HG03575 (cell line): ENCODE measurements around the gene FAM135A.
"Not testable (repeated sequence)": the region's sequence is repeated elsewhere in the genome, so short reads cannot be mapped to it uniquely, and the experiment has no call there.

Experiments
- ATAC-seq: cut with Tn5 transposase; IDR thresholded peaks from one replicate; pipeline ENCODE4 v1.9.1; 2021; ENCODE audit not compliant: unreplicated experiment, insufficient number of reproducible peaks, low FRiP score; ENCODE audit errors: extremely low read depth

Gene FAM135A

DNA sequence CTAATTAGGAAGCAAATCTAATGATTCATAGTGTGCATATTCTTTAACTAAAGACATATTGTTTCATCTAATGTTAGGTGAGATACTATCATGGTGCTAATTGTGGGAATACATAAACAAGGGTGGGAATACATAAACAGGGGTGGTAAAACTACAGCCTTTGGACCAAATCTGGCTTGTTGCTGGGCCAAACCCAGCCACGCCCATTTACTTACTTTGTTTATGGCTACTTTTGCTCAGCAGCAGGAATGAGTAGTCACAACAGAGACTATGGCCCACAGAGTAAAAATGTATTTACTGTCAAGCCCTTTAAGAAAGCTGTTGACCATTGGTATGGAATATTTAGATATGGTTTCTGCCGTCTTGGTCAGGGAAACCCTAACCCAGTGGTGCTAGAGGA, 31.7 kb downstream of the FAM135A start:
- no peak for ATAC-seq

- ATAC-seq, result not testable (repeated sequence)
Observed at GRCh38 chr6:70447343-70448070, 34.2 kb downstream of the FAM135A start.

GRCh38 chr6:70453899-70454298, 40.6 kb downstream of the FAM135A start:
- not testable (repeated sequence) for ATAC-seq

DNA sequence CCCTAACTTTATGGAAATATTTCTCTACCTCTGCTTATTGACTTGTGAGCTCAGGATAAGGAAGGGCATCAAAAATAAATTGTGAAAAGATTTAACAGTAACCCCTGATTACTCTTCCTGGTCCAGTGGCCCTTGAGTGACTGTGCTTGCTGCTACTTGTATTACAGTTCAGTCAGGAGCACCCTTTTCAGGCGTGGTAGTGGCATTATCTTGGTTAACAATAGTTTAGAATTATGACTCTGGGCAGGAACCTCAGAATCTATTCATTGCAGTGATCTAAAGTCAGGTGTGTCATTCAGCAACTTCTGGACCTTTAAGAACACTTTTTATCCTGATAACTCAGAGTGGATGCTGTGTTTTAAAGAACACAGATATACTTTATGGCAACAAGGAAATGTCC, 43.4 kb downstream of the FAM135A start:
- no peak for ATAC-seq

GRCh38 chr6:70459235-70459634, 45.9 kb downstream of the FAM135A start:
- no peak for ATAC-seq

DNA sequence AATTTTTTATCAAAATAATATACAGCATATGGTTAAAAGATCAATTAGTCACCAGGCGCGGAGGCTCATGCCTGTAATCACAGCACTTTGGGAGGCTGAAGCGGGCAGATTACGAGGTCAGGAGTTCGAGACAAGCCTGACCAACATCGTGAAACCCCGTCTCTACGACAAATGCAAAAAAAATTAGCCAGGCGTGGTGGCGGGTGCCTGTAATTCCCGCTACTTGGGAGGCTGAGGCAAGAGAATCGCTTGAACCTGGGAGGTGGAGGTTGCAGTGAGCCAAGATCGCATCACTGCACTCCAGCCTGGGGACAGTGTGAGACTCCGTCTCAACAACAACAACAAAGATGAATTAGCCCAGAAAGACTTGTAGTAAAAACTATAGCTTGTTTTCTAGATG, 46.4 kb downstream of the FAM135A start:
- not testable (repeated sequence) for ATAC-seq

- no peak for ATAC-seq
Observed at GRCh38 chr6:70470016-70470415, 56.7 kb downstream of the FAM135A start.

DNA sequence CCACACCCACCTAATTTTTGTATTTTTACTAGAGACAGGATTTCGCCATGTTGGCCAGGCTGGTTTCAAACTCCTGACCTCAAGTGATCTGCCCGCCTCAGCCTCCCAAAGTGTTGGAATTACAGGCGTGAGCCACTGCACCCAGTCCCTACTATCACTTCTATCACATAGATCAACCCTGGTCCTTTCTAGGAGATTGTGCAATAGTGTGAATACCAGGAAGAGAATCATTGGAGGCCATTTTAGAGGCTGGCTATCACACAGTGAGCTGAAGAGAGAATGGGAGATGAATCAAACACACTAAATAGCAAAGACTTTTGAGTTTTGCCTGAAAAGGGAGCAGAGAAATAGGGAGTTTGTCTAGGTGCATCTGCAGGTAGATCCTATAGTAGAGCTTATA, 57.2 kb downstream of the FAM135A start:
- not testable (repeated sequence) for ATAC-seq

- no peak for ATAC-seq
Observed at GRCh38 chr6:70474751-70475150, 61.4 kb downstream of the FAM135A start.

- no peak for ATAC-seq
Observed at GRCh38 chr6:70479236-70479635, 65.9 kb downstream of the FAM135A start.

DNA sequence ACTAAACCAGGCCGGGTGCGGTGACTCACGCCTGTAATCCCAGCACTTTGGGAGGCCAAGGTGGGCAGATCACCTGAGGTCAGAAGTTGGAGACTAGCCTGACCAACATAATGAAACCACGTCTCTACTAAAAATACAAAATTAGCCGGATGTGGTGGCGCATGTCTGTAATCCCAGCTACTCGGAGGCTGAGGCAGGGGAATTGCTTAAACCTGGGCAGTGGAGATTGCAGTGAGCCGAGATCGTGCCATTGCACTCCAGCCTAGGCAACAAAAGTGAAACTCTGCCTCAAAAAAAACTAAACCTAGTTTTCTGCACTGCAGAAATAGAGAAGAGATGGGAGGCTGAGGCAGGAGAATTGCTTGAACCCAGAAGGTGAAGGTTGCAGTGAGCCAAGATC, 73.3 kb downstream of the FAM135A start:
- ATAC-seq, result not testable (repeated sequence)

DNA sequence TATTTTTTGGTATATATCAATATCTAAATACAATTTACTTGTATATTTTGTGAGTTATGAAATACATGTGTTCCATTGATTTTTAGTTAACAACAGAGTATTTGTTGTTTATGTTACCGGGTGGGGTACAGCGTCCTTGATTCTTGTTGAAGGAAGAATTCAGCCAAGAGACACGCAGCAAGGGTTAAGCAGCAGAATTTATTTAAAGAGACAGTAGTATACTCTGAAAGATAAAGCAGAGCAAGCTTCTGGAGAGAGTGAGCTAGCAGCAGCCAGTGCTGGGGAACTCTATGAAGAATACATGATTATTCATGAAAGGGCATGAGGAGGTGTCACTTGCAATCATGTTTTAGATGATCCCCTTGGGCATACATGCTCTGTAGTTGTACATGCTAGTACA, 76.1 kb downstream of the FAM135A start:
- ATAC-seq, result no peak

- no peak for ATAC-seq
Observed at GRCh38 chr6:70494833-70495232, 81.5 kb downstream of the FAM135A start.

- not testable (repeated sequence) for ATAC-seq
Observed at GRCh38 chr6:70495790-70496189, 82.5 kb downstream of the FAM135A start.

DNA sequence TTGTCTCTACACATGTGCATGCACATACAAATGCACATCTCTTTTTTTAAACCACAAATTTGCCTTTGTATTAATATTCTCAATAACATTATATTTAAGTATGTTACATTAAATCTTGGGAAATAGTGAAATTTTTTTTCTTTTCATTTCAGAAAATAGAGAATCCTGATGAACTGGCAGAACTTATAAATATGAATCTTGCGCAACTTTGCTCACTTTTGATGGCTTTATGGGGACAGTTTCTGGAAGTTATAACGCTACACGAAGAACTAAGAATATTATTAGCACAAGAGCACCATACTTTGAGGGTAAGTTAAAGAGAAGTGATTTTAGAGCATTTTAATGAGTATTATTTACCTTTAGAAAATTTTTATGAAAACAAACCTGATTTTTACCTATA, 89.2 kb downstream of the FAM135A start:
- ATAC-seq, result no peak

DNA sequence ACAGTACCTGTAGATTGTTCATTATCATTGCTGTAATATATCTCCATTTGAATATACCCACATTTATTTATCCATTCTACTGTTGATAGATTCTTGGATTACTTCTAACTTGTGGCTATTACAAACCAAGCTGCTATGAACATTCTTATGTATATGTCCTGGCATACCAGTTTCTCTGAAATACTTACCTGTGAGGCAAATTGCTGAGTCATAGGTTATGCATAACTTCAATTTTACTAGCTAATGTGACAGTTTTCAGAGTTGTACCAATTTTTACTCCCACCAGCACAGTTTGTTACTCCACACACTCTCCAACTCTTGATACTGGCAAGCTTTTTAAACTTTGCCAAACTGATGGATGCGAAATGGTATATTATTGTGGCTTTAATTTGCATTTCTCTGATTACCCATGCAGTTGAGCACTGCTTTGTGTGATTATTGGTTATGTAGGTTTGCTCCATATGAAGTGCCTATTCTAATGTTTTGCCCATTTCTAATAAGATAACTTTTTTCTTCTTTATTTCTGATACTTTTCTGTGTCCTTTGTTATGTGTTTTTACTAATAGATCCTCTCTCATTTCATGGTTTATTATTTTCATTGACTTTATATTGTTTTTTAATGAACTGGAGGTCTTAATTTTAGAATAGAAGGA, 90.6 kb downstream of the FAM135A start:
- no peak for ATAC-seq

GRCh38 chr6:70506321-70506720, 93.0 kb downstream of the FAM135A start:
- no peak for ATAC-seq

DNA sequence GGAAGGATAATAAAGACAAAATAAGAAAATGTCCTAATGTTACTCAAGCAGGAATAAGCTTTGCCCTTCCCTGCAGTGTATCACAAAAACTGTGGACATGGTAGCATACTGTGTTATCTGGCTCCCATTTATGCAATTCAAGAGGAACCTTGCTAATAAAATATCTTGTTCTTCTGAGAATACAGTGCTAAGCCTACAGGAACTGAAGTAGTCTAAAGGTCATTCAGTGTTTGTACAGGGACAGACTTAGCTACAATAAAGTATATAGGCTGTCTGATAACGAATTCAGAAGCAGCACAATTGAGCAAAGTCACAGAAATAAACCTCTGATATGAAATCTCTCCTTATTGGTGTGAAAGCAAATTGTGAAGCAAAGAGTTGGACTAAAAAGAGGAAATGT, 93.9 kb downstream of the FAM135A start:
- ATAC-seq, result no peak

DNA sequence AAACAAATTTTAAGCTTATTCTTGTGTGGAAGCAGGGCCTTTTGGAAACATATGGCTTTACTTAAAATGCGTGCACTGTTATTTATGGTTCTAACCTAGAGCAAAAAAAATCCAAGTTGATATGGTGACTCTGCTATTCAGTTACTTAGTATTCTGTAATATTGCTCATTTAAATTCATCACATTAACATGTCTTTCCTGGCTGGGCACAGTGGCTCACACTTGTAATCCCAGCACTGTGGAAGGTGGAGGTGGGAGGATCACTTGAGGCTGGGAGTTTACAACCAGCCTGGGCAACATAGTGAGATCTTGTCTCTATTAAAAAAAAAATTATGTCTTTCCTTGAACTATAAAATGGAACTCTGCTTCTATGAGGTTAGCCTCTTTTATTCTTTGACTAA, 95.6 kb downstream of the FAM135A start:
- no peak for ATAC-seq

- no peak for ATAC-seq
Observed at GRCh38 chr6:70510600-70510999, 97.3 kb downstream of the FAM135A start.

DNA sequence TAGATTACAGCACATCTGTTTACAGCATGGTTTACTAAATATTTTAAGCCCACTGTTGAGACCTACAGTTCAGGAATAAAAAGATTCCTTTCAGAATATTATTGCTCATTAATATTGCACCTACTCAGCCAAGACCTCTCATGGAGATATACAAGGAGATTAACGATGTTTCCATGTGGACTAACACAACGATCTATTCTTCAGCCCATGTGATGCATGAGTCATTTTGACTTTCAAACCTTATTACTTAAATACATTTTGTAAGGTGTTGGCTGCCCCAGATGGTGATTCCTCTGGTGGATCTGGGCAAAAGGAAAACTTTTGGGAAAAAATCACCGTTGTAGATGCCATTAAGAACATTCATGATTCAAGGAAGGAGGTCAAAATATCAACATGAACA, 105.4 kb downstream of the FAM135A start:
- no peak for ATAC-seq
